GM19238 (cell line): ENCODE data around the gene ADAMTS12.

Source experiments
- DNase-seq: peaks from one replicate; pipeline ENCODE4 v3.0.0; 2011; ENCODE audit warnings: low spot score; ENCODE audit not compliant: insufficient read length

ADAMTS12 gene

DNA sequence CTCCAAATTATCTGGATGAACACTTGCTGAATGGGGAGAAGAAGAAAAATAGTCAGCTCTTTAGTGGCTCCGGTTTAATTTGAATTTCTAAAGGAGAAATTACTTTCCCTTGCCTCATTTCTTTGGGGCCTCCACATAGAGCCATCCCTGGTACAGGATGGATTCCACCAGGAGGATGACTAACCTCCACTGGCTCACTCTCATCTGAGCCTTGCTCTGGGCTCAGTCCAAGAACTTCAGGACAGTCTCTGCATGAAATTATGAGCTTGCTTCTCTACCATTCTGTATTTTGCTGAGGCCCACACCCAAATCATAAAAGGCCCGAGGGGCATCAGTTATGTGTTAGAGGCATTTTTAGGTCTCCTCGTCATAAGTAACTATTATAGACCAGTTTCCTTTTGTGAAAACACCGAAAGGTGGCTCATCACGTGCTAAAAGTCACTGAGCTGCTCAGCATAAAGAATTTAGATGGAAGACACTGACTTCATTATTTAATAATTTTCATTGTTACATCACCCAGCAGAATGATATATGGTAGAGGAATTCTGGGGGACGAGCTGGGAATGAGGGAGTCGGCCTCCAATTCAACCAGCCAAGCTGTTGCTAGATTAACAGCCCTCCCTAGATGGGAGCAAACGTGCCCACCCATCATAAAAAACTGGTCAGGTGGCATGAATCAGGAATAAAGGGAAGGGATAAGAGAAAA is 228.9 kb downstream of the ADAMTS12 start:
- no peak for DNase-seq

DNA sequence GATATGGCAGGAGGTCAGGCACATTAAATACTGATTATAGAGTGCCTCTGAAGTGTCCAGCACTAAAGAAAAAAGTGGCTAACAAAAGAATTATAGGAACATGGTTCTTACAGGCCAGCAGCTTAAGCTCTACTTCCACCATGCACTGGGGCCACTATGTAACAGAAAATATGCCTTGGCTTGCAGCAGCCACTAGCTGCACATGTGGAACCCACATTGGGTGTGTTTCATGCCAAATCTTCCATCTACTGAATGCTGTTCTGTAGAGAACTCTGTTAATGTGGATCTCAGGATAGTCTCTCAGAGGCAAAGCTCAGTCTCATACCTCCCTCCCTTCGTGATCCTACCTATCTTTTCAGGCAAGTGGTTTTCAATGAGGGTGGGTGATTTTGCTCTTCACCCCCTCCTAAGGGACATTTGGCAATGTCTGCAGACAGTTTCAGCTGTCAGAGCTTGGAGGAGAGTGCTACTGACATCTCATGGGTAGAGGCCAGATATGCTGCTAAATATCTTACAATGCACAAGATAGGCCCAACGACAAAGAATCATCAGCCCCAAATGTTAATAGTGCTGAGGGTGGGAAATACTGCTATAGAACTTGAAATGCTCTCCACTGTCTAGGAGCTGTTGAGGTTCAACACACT is 232.1 kb downstream of the ADAMTS12 start:
- DNase-seq = no peak

DNA sequence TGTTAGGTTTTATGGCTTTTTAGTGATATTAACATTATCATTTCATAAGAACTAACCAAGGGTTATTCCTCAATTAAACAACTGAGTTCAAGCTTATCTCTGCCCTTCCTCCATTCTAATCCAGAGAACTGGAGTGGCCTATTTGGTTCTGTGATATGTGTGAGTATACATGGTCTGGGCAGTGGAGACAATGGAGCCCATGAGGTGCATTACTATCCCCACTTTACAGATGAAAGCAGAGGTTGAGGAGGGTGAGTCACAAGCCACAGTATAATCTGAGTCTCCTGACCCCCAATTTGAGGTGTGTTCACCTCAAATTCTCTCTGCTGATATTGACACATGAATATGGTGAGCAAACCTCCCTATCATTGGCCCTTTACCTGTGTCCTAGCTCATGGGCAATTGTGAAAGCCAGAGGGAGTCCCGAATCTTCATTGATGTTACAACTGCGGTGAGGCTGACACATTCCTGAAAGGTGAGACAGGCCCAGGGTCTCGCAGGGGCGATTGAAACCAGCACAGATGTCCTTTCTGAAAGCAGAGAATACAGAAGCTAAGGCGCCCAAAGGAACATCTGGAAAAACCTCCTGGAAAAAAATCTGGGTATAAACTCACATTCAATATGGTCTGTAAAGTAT is 233.9 kb downstream of the ADAMTS12 start:
- DNase-seq = no peak

DNA sequence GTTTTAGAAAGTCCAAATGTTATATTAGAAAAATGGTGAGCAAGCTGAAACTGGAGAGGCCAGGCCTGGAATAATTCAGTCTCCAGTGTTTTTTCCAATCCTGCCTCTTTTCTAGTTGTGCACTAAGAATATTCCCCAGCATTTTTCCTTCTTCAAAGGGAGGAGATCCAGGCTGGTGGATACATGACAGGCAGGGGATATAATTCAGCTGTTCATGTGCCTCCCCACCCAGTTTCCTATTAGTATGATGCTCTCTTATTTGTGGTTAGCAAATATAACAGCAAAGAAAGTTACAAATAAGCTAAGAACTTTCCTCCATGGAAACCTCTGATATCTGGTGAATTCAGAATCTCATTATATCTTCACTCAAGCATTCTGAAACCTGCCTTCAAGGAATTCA is 234.6 kb downstream of the ADAMTS12 start:
- no peak for DNase-seq

DNA sequence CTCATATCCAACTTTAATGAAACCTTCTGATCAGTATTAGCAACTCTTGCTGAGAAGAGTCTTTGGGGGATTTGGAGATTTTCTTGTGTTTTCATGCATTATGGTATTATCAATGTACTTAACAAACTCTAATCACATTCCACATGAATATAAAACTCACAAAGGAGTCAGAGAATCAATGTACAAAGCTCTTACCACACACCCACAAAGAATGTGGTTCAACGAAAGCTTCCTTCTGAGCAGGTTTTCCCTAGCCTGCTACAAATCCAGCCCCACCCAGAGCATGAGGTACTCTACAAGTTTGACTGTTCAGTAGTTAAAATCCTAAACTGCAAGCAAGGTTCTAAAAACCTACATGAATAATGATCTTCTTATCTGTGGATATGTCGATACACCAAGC is 240.9 kb downstream of the ADAMTS12 start:
- DNase-seq = no peak

DNA sequence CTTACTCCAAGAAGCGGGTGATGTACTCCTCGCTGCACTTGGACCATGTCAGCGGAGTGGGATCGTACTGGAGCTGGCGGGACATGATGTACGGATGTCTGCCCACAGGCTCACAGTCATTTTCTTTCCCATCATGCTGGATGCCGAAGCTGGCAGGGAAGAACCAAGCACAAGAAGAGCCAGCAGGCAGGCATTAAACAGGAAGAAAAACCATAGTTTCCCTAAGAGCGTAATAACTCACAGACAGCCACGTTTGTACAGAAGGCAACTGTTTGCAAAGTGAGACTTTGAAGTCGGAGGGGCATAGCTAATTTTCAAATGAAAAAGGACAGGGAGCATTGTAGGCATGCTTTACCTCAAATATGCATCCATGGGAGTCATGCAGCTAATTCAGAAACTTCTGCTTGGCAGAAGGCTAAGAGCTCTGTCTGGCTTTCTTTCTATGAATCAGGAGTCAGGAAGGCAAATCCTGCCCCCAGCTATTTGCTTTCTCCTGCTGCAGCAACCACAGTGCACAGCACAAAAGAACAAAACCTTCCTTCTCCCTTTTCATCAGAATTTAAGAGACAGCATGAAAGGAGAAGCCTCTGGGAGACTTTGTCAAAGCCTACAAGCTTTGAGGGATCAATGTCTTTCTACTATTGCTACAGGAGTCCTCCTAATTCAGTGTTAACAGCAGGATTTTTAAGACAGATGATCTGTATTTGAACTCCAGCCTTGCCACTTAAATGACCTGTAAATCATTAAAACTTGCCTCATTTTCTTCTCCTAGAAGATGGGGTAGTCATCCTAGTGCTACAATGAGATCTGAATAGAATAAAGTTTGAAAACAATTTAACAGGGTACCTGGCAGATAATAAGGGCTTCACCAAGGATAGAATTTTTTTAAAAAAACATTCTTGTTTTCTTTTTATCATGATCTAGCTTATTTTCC is 242.0 kb downstream of the ADAMTS12 start:
- DNase-seq = no peak

DNA sequence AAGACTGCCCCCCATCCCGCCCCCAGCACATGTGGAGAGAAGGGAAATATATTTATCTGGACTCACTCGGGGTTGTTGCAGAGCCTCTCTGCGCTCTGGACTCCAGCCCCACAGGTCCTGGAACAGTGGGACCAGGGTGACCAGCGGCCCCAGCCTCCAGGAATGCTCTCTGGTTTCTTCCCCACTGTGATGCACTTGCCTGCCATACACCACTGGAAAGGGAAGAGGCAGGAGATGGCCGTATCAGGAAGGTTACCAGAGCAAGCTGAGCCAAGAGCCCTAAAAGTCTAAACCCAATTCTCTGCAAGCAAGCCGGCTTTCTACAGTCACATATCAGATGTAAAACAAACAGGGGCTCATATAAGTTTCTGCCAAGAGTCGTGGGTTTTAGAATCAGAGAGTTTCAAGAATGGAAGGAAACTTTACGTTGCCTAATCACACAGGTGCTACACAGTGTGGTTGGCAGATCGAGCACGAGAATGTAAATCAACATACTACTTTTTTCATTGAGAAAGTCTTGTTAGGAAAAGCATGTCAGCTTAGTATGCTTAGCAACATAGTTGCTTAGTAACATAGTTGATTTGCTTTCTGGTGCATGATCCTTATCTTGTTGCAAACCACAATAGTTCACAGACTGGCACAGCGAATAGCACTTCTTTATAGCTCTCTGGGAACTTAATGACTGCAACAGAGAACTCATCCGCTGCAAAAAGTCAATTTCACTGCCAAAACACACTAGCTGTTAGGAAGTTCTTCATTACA is 249.9 kb downstream of the ADAMTS12 start:
- no peak for DNase-seq

DNA sequence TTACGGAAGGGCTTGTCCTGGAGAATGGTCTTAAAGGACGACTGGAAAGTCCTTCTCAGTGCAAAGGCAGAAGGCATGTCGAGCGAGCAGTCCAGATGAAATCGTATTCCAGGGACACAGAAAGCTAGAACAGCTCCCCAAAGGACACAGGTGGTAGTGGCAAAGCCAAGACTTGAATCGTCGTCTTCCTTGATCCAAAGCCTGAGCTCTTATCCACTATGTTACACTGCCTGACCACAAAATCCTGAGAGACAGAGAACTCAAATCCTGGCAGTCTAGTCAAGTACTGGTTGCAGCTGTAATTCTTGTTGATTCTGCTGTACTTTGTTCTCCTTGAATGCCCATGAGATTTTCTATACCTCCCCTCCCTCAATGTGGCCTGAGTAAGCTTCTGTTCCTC is 252.3 kb downstream of the ADAMTS12 start:
- no peak for DNase-seq

DNA sequence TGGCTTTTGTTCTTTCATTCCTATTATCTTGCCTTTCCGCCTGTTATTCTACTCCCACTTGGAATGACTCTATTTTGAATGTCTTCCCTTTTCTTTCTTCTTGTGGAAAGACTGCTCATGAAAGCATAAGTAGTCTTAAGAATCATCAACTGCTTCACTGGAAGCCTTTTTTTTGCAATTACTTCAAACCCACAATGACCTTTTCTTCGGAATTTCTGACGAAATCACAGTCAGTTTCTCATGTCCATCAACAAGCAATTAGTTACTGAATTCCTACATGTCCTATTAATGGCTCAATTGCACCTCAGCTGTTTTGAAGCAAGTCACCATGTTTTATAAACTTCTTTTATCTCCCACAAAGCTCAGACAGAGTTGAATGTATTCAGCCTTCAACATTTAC is 254.8 kb downstream of the ADAMTS12 start:
- DNase-seq = no peak

DNA sequence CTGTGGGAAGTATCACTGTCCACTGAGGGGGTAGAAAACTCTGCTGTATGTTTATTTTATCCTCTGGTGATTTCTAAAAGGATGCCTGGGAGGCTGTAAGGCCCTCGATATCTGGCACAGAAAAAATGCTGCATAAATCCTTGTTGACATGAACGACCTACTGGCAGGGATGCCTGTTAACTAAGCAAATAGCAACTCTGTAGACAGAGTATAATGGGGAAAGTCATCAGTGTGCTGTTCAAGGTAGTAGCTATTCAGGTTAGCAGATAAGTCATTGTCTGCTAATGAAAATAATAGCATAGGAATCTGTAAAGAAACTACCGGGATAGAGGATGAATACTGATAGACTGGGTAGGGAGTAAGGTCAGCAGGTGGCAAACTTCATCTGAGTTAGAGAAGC is 256.2 kb downstream of the ADAMTS12 start:
- DNase-seq = no peak

DNA sequence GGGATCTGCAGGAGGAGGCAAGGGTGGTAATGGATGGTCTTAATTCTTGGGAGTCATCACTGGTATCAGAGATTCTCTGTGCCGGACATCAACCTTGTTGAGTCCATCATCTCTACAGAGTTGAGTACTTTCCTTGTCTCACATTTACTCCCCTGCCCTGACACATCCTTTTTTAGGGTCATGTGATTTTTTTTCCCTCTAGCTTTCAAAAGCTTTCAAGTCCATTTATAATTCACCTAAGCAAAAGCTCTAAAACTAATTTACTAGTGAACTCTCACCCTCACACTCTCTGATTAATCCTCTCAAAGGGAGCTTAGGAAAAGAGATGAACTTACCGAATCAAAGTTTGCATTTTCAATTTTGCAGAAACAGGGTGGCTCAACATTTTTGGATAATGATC is 258.1 kb downstream of the ADAMTS12 start:
- no peak for DNase-seq

DNA sequence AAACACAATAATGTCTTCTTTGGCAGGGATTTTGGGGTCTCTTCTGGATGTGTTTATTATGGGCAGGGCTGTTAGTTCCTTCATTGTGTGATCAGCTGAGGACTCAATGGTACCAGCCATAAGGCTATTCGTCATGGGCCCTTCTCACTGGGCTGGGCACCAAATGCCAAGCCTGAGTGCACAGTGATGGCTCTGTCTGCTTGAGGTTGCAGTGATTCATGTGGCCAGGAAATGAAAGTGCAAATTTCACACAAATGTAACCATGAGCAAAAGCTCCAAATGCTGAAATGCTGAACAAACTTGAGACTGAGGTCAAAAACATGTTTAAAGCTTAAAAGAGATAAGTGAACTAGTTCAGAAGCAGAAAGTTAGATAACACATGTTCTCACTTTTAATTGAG is 260.0 kb downstream of the ADAMTS12 start:
- DNase-seq = peak; percentile 16

DNA sequence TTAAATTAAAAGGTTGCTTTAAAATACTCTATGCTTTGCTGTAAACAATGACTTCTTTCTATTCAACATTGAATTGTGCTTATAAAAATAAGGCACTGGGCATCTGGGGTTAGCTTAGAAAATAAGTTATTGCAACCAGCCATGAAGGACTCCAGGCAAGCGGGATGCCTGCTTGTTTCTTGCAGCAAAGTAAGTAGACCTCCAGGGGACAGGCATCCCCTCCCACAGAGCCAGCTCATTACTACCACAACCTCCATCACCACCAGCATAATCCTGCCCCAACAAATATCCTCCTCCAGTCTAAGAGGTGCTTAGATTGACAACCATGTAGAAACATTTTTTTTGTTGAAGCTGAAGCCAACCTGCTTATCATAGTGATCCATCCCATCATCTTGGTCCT is 260.7 kb downstream of the ADAMTS12 start:
- DNase-seq = no peak

DNA sequence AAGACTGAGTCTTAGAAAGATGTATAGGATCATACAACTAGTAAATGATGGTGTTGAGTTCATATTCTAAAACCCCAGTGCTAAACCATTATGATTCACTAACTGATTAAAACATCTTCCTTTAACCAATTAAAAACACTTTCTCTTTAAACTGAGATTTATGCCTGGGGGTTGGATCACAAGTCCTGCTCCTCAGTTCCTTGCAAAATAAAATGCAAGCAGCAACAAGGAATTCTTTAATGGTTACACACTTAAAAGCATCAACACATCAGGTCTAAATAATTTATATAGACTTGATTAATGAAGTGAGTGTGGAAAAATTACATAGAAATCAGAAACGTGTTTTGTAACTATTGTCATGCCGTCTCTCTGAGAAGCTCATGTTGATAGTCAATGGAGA is 261.8 kb downstream of the ADAMTS12 start:
- no peak for DNase-seq

DNA sequence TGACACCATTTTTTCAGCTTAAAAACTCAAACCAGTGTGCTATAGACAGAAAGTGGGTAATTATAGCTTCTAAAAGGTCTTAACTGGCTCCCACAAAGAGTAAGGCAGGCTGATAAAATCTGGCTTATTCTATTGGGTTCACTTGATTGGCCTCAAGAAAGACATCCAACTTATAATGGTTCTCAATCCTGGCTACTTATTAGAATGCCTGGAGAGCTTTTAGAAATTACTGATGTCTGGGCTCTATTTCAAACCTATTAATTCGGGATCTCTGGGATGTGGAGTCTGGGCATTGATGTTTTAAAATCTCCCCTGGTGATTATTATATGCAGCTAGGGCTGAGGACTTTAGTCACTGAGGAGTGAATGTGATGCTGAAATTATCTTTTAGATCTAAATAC is 263.0 kb downstream of the ADAMTS12 start:
- DNase-seq = no peak

DNA sequence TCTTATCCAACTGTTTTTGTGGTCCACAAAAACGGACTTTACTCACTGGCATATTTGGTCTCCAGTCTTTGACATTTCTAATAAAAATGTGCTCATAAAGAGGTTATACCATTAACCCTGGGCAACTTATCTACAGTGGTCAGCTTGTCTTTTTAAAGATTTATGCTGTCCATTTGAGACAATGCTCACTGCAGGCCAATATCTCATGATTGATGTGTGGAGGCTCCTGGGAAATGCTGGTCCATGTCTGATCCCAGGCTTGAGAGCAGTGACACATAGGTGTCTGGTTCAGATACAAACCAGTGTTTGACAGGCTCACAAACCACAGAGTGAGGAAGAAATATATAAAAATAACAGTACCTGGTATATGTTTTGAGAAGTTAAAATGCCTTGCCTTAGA is 270.3 kb downstream of the ADAMTS12 start:
- DNase-seq = no peak

DNA sequence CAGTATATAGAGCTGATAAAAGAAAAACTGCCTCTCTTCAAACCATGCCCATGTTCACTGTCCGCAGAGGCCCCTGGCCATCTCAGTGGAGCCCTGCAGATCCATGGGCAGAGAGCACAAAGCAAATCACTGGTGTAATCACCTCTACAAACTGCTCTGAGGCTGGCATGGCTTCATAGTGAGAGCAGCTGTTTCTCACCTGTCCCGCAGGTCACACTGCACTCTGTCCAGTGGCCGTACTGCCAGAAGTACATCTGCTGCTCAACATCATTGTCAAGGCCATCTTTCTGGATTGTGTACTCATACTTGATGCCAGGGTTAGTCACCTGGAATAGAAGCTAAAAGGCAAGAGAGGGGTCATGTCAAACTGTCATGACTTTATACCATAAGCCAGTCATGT is 277.8 kb downstream of the ADAMTS12 start:
- no peak for DNase-seq

DNA sequence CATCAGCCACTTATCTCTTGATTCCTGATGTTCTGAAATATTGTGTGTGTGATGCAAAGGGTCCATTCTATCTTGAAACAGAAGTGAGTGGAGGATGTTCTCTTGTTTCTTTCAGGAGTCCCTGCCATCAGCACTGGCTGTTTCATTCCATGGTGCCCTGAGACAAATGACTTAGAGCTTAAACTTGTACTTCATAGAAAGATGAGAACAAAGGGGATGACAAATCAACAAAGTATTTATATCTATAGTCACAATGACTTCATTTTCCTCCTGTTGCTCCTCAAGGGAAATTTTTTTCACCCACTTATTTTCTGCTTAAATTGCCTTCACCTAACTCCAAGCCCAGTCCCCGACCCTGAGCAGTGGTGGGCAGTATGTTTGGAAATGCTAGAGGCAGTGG is 279.4 kb downstream of the ADAMTS12 start:
- DNase-seq = no peak

DNA sequence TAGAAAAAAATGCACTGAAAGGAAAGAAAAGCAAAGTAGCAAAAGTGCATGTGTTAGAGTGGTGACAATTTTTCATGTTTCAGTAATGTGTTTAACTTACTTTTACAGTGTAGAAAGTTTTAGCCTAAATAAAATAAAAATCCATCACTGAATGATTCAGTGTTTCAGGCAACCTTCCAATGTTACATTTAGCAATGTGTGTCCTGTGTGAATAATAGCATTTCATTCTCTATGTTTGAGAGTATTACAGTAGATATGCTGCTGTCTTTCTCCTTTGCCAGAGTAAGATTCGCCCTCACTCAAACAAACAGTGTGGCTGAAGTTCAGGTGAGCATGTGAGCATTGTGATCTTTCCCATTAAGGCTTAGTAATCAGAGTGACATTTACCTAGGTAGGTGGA is 279.9 kb downstream of the ADAMTS12 start:
- no peak for DNase-seq

DNA sequence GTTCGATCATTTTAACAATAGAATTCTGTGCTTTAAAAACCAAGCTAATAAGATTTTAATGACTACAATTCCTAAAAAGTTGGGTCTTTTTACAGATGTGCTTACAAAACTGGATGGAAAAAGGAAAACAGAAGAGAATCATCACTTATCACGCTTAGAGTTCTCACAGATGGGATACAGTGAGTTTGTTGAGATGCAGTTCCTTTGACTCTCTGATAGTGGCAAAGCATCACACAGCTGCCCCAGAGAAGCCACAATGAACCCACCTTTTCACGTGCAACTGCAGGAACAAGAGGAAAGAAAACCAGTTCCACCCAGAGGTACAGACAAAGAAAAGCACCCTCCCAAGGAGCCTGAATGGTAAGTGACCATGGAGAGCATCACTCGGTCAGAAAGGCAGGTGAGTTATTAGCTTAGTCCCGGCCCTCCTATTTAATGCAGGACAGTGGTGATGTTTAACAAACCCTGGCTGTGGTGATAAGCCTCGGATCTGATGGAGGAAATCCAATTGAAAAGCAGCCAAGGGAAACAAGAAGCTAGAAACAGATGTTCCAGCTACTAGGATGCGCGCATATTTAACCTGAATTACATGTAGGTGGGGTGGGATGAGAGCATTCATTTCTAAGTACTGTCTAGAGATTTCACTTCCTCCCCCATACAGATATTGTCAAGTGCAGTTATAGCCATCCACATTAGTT is 283.3 kb downstream of the ADAMTS12 start:
- DNase-seq = no peak
